ENCODE data around the gene IGFL3. TPM values are rescaled to one million over a fixed set of nuclear protein-coding genes. Genes with fewer than 3 reads are reported as not detected.

Gene IGFL3
- total RNA-seq, 1 donor from 2014 or later = not detected

DNA sequence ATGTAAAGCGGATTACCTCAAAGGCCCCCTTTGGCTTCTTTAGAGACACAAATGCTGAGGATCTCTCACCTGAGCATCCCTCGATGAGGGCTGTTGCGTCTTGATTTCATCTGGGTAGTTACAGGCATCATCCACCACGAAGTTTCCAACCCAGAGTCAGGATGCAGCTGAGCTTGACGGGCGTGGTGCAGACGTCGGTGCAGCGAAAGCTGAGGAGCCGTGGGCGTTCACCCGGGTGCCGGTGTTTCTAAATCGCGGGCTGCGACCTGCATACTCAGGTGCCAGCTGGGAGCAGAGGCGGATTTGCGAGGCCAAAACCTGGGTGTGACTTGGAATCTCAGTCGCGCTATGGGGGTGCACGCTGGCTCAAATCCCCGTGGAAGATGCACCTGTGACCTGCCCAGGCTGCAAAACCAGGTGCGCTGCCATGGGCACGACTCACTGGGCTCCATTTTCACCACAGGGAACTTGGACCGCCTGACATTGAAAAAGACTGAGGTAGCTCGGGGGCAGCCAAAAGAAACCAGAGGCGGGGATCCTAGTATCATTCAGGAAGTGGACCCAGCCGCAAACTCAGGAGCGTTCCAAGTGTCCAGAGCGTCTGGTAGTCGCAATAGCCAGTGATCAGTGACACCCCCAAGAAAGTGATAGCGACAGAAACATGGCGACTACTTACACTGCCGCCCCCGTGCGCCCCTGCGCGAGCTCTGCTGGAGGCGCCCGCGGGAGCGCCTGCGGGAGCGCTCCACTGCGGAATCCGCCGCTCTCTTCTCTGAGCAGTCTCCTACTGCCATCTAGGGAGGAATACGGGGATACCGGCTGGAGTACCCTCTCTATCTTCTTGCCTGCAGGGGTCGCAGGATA lies 47.3 kb downstream of the IGFL3 start:
- no peak for DNase-seq (ENCODE audit: low spot score)

DNA sequence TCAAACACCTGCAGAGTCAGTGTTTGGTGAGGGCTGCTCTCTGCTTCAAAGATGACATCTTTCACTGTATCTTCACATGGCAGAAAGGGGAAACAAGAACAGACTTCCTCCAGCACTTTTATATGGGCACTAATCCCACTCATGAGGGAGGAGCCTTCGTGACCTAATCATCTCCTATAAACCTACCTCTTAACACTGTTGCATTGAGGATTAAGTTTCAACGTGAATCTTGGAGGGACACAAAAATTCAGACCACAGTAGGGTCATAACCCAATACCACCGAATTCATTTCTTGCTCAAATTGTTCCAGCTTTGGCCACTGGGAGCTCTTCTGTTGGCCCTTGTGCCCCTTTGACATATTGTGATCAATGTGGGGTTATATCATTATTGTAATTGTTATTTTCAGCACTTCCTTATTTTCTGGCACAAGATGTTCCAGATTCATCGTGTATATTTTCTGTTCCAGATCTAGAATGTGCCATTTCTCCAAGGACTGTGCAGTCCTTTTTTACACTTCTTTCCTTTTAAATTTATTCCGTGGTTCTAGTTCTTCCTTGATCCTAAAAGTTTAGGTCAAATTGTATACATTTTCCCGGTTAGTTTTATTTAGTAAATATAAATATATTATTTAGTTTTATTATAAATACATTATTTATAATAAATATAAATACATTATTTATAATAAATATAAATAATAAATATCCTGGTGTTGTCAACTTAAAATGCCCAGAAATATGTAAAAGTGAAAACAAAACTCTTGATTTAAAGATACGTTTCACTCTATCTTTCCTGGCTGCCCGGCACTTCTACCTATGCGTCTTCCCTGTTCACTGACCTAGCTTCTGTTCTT lies 48.2 kb downstream of the IGFL3 start:
- DNase-seq (ENCODE audit: low spot score) = no peak

DNA sequence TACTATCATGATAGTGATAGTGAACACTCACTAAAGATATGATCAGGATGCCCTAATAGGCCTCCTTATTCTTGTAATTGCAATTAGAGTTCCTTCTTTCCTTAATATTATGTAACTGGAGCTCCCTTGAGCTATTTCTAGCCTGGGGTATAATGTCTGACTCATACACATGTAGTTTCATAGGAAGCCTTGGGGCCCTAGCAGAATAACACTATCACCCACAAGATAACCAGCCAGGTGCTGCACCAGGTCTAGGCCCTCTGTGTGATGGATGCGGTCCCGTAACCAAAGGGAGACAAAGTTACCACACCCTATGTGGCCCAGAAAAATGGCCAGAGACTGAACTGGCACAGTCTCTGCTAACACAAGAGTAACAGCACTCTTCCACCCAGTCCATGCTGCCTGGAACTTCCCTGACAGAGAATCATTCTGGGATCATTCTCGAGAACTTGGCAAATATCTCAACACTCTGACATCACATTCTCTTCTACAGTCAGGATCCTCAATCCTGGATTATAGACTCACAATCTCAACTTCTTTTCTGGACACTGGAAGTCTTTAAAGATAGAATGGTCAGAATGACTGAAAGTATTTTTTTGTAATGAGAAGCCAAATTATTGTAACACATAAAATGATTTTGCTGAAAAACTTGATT lies 51.1 kb downstream of the IGFL3 start:
- no peak for DNase-seq (ENCODE audit: low spot score)

Other genes with a start within 250 kb of the IGFL3 start
- 14.0 TPM for gene IRF2BP1, start 238.5 kb downstream of the IGFL3 start, total RNA-seq
- 10.2 TPM for gene MYPOP, start 222.1 kb downstream of the IGFL3 start, total RNA-seq
- gene NANOS2, start 209.9 kb downstream of the IGFL3 start, total RNA-seq = not detected
- 15.4 TPM for gene NOVA2, start 150.8 kb downstream of the IGFL3 start, total RNA-seq
- gene CCDC61, start 129.2 kb downstream of the IGFL3 start, total RNA-seq = 9.8 TPM
- gene PGLYRP1, start 101.6 kb downstream of the IGFL3 start, total RNA-seq = 1.6 TPM
- not detected for gene IGFL4, start 83.7 kb downstream of the IGFL3 start, total RNA-seq
- not detected for gene IGFL2, start 23.6 kb upstream of the IGFL3 start, total RNA-seq
- not detected for gene IGFL1, start 105.1 kb upstream of the IGFL3 start, total RNA-seq
- 27.4 TPM for gene HIF3A, start 172.4 kb upstream of the IGFL3 start, total RNA-seq
- 44.3 TPM for gene PPP5C, start 222.4 kb upstream of the IGFL3 start, total RNA-seq